H1 (cell line): ENCODE measurements around the gene CHCHD6. TPM values are rescaled to one million over a fixed set of nuclear protein-coding genes. Genes with fewer than 3 reads are reported as not detected.

ENCODE experiments used
- CTCF ChIA-PET: fragments of 300-600 bp; sonication (Branson Sonifier 250); formaldehyde crosslinking; loops from one replicate; lab custom pipeline; 2021; ENCODE audit not compliant: partially characterized antibody; lab: Charles Lee
- POLR2A ChIA-PET: fragments of 300-600 bp; sonication (Branson Sonifier 250); formaldehyde crosslinking; loops from one replicate; lab custom pipeline; 2021; ENCODE audit warnings: inconsistent platforms; ENCODE audit not compliant: partially characterized antibody; lab: Charles Lee
- DNase-seq, 2 experiments: peaks; one replicate each; pipeline versions ENCODE4 v3.0.0 to v3.0.0-alpha.2; 2010 to 2022; ENCODE audit warnings: low spot score in 2 of 2, low read depth in 1 of 2, mixed read lengths in 1 of 2
- FAIRE-seq: peaks from 2 replicates; lab custom pipeline; 2011; peaks lifted over from hg19 to GRCh38; lab: Jason Lieb, UNC
- H2AFZ ChIP-seq: 2 replicates; pipeline ENCODE4 v1.8.1; 2012; ENCODE audit warnings: low read length, inconsistent platforms
- H2AK5ac ChIP-seq: 2 replicates; pipeline ENCODE4 v1.6.1; 2013; ENCODE audit warnings: low read depth, low read length
- H2BK120ac ChIP-seq: replicated peaks from 2 replicates; pipeline ENCODE3; 2013; ENCODE audit warnings: low read depth, low read length, inconsistent platforms
- H2BK12ac ChIP-seq: 2 replicates; pipeline ENCODE4 v1.6.1; 2013; ENCODE audit warnings: low read depth, low read length
- H2BK15ac ChIP-seq: 2 replicates; pipeline ENCODE4 v1.6.1; 2013; ENCODE audit warnings: low read length
- H2BK20ac ChIP-seq: 2 replicates; pipeline ENCODE4 v1.6.1; 2013; ENCODE audit warnings: low read length
- H2BK5ac ChIP-seq: 2 replicates; pipeline ENCODE4 v1.6.1; 2013; ENCODE audit warnings: low read depth, low read length
- H3K14ac ChIP-seq: 2 replicates; pipeline ENCODE4 v1.6.1; 2013; ENCODE audit warnings: inconsistent platforms; ENCODE audit not compliant: insufficient read length
- H3K18ac ChIP-seq: 2 replicates; pipeline ENCODE4 v1.6.1; 2013; ENCODE audit warnings: low read length; ENCODE audit errors: extremely low read depth
- H3K23ac ChIP-seq: 2 replicates; pipeline ENCODE4 v1.6.1; 2013; ENCODE audit warnings: inconsistent platforms; ENCODE audit not compliant: insufficient read length
- H3K23me2 ChIP-seq: 2 replicates; pipeline ENCODE4 v1.6.1; 2013; ENCODE audit warnings: low read depth, low read length
- H3K27ac ChIP-seq: 2 replicates; pipeline ENCODE4 v1.6.1; 2011; ENCODE audit warnings: low read depth, low read length, inconsistent platforms
- H3K27me3 ChIP-seq, 4 experiments: replicated peaks in 1 of 4; 1 replicate in 1 of 4; 2 replicates in 3 of 4; pipeline versions ENCODE4 v1.6.1 to v1.8.1; 2011 to 2013; ENCODE audit warnings: low read length in 3 of 4, mild to moderate bottlenecking in 3 of 4, inconsistent platforms in 2 of 4, mixed read lengths in 2 of 4, moderate library complexity in 1 of 4; ENCODE audit not compliant: control insufficient read depth in 3 of 4, insufficient read depth in 3 of 4; ENCODE audit errors: extremely low read depth in 1 of 4
- H3K36me3 ChIP-seq, 4 experiments: 2 replicates each; pipeline versions ENCODE4 v1.6.1 to v1.8.1; 2011 to 2013; ENCODE audit warnings: mild to moderate bottlenecking in 4 of 4, low read length in 3 of 4, moderate library complexity in 2 of 4, control low read depth in 1 of 4, inconsistent platforms in 1 of 4; ENCODE audit not compliant: insufficient read depth in 4 of 4, control insufficient read depth in 2 of 4
- H3K4ac ChIP-seq: replicated peaks from 2 replicates; pipeline ENCODE3; 2013; ENCODE audit warnings: low read length, low read depth, mixed read lengths, inconsistent platforms; ENCODE audit not compliant: insufficient read length
- H3K4me1 ChIP-seq, 4 experiments: replicated peaks in 1 of 4; 1 replicate in 1 of 4; 2 replicates in 3 of 4; pipeline versions ENCODE4 v1.6.1 to v1.8.1; 2011 to 2013; ENCODE audit warnings: low read length in 3 of 4, inconsistent platforms in 2 of 4, mixed read lengths in 1 of 4; ENCODE audit not compliant: insufficient read depth in 4 of 4, control insufficient read depth in 3 of 4
- H3K4me2 ChIP-seq, 2 experiments: 2 replicates each; pipeline versions ENCODE4 v1.6.1 to v1.8.1; 2011 to 2013; ENCODE audit warnings: low read depth in 2 of 2, low read length in 2 of 2, control low read depth in 1 of 2, inconsistent platforms in 1 of 2, mild to moderate bottlenecking in 1 of 2; ENCODE audit not compliant: insufficient read depth in 1 of 2
- H3K4me3 ChIP-seq, 4 experiments: fragments of 200-600, 300-600 bp in 1 of 4; sonication (generic), shearing (Covaris generic), sonication (Bioruptor Twin) in 1 of 4; 2 replicates each; pipeline versions ENCODE4 v1.5.1 to v1.8.1; 2011 to 2016; ENCODE audit warnings: low read length in 4 of 4, low read depth in 3 of 4, control low read depth in 2 of 4, inconsistent platforms in 2 of 4, mild to moderate bottlenecking in 2 of 4, mixed read lengths in 1 of 4, moderate library complexity in 1 of 4; ENCODE audit not compliant: insufficient read depth in 2 of 4; ENCODE audit errors: extremely low read depth in 1 of 4
- H3K56ac ChIP-seq: replicated peaks from 2 replicates; pipeline ENCODE3; 2013; ENCODE audit warnings: low read depth, mild to moderate bottlenecking, mixed read lengths, low read length, inconsistent platforms; ENCODE audit not compliant: insufficient read length
- H3K79me1 ChIP-seq: 2 replicates; pipeline ENCODE4 v1.6.1; 2013; ENCODE audit warnings: low read depth, low read length, control low read depth
- H3K79me2 ChIP-seq, 2 experiments: 2 replicates each; pipeline versions ENCODE4 v1.6.1 to v1.8.1; 2012 to 2013; ENCODE audit warnings: low read length in 2 of 2, mild to moderate bottlenecking in 2 of 2, inconsistent platforms in 1 of 2; ENCODE audit not compliant: insufficient read depth in 2 of 2, control insufficient read depth in 1 of 2
- H3K9ac ChIP-seq, 4 experiments: replicated peaks in 1 of 4; 1 replicate in 1 of 4; 2 replicates in 3 of 4; pipeline versions ENCODE4 v1.6.1 to v1.8.1; 2011 to 2013; ENCODE audit warnings: low read depth in 3 of 4, low read length in 3 of 4, control low read depth in 2 of 4, mild to moderate bottlenecking in 2 of 4, moderate library complexity in 2 of 4, inconsistent platforms in 1 of 4; ENCODE audit errors: extremely low read depth in 1 of 4
- H3K9me3 ChIP-seq, 2 experiments: 2 replicates each; pipeline versions ENCODE4 v1.6.1 to v1.8.1; 2012 to 2013; ENCODE audit warnings: mild to moderate bottlenecking in 2 of 2, moderate library complexity in 2 of 2, control low read depth in 1 of 2, inconsistent platforms in 1 of 2, low read depth in 1 of 2, low read length in 1 of 2, mixed read lengths in 1 of 2; ENCODE audit not compliant: insufficient read depth in 2 of 2
- H4K20me1 ChIP-seq, 2 experiments: replicated peaks in 1 of 2; 2 replicates each; pipeline versions ENCODE3 to v1.8.1; 2011 to 2013; ENCODE audit warnings: inconsistent platforms in 2 of 2, low read length in 2 of 2, mild to moderate bottlenecking in 1 of 2; ENCODE audit not compliant: insufficient read depth in 2 of 2, control insufficient read depth in 1 of 2
- H4K5ac ChIP-seq: 2 replicates; pipeline ENCODE4 v1.6.1; 2013; ENCODE audit warnings: low read length, low read depth, mixed read lengths, inconsistent platforms; ENCODE audit not compliant: insufficient read length
- H4K8ac ChIP-seq: 2 replicates; pipeline ENCODE4 v1.8.0; 2013; ENCODE audit warnings: mild to moderate bottlenecking, moderate library complexity, low read length, inconsistent platforms; ENCODE audit not compliant: insufficient read depth; ENCODE audit errors: extremely low read depth
- H4K91ac ChIP-seq: replicated peaks from 2 replicates; pipeline ENCODE3; 2013; ENCODE audit warnings: low read length, mixed read lengths, inconsistent platforms; ENCODE audit not compliant: insufficient read length
- ATF2 ChIP-seq: IDR thresholded peaks from 2 replicates; pipeline ENCODE4 v1.6.1; 2012; ENCODE audit warnings: low read length, inconsistent platforms
- CBX5 ChIP-seq: fragments of 300-800, 300-1000 bp; sonication (generic); IDR thresholded peaks from 2 replicates; pipeline ENCODE4 v1.7.1; 2016; ENCODE audit warnings: antibody characterized with exemption, low read length, low read depth
- CHD2 ChIP-seq: IDR thresholded peaks from 2 replicates; pipeline ENCODE4 v1.6.1; 2012; ENCODE audit warnings: low read length, improper control_type of control experiment
- E2F6 ChIP-seq: IDR thresholded peaks from 2 replicates; pipeline ENCODE4 v1.6.1; 2012; ENCODE audit warnings: inconsistent platforms
- FOSL1 ChIP-seq: IDR thresholded peaks from 2 replicates; pipeline ENCODE4 v1.6.1; 2011; ENCODE audit warnings: mild to moderate bottlenecking, low read depth, low read length, moderate library complexity; ENCODE audit not compliant: insufficient read depth
- RNF2 ChIP-seq: fragments of 200-900, 300-1000 bp; sonication (generic); IDR thresholded peaks from 2 replicates; pipeline ENCODE4 v1.7.1; 2016; ENCODE audit warnings: borderline replicate concordance, low read depth, mild to moderate bottlenecking, antibody characterized with exemption, low read length; ENCODE audit not compliant: poor library complexity, severe bottlenecking; ENCODE audit errors: missing control alignments
- SIX5 ChIP-seq: IDR thresholded peaks from 2 replicates; pipeline ENCODE4 v1.6.1; 2011; ENCODE audit warnings: mild to moderate bottlenecking, low read depth, low read length
- SP1 ChIP-seq: IDR thresholded peaks from 2 replicates; pipeline ENCODE4 v1.6.1; 2011; ENCODE audit warnings: low read depth, low read length
- SUZ12 ChIP-seq: fragments of 200-600 bp; sonication (generic); IDR thresholded peaks from 2 replicates; pipeline ENCODE4 v1.6.1; 2012; ENCODE audit warnings: mild to moderate bottlenecking, inconsistent platforms, low read length, moderate library complexity, mixed read lengths
- TBP ChIP-seq: IDR thresholded peaks from 2 replicates; pipeline ENCODE4 v1.6.1; 2011; ENCODE audit warnings: low read depth, low read length, improper control_type of control experiment
- TEAD4 ChIP-seq: IDR thresholded peaks from 2 replicates; pipeline ENCODE4 v1.6.1; 2012; ENCODE audit warnings: low read depth, low read length, inconsistent platforms, mixed read lengths
- WGBS, 2 experiments: shearing (Covaris generic) in 1 of 2; methylation state at CpG; one replicate each; pipeline versions ENCODE4 v1.1.6 to v1.1.7; 2013 to 2015; ENCODE audit warnings: low lambda C conversion rate in 2 of 2, mixed read lengths in 2 of 2, inconsistent platforms in 1 of 2, low coverage in 1 of 2, missing lambda C conversion rate in 1 of 2; ENCODE audit not compliant: insufficient replicate concordance in 2 of 2, insufficient coverage in 1 of 2, insufficient read length in 1 of 2; ENCODE audit errors: extremely low coverage in 1 of 2, missing lambda C conversion rate in 1 of 2; 5-methylcytosine and 5-hydroxymethylcytosine counted together
- polyA plus RNA-seq, 7 experiments: library from polyadenylated mRNA; depleted of rRNA in 3 of 7; stranded (reverse) in 5 of 7; unstranded in 2 of 7; fragments of >200 nt in 5 of 7; fragments of 200-250 nt in 2 of 7; gene quantifications; 1 replicate in 5 of 7; 2 replicates in 1 of 7; 4 replicates in 1 of 7; pipeline versions ENCODE4 v1.2.1 to v1.2.3, GENCODE V29; 2011 to 2013; ENCODE audit warnings: missing spikeins in 2 of 7, mixed read lengths in 2 of 7
- total RNA-seq: library from RNA; stranded (reverse); fragmentation: NEBNext Ultra II Directional; extraction: Animal tissue kit (Norgen Biotek cat#: 25700); gene quantifications from 2 replicates; pipeline ENCODE4 v1.2.1, GENCODE V29; 2021

Gene CHCHD6
- total and polyA plus RNA-seq, 2 of the 8 experiments (the other 6 are each of a cell fraction or from before 2014, with no cell fraction given), result 32.4 to 37.6 TPM

GRCh38 chr3:126817781-126818180, 113.7 kb downstream of the CHCHD6 start:
- POLR2A ChIA-PET, result no interaction called here
- Histone ChIP-seq H4K5ac (no peak overlapping the region), H2AFZ (no peak overlapping the region), H3K79me1 (no peaks in the 10 kb centered on the region), H3K18ac (no peak overlapping the region), H3K23ac (no peak overlapping the region), H3K79me2 (peaks cover 0 to 6% of the 10 kb centered on the region in 2 experiments; a peak in 1 of 4 replicates), H3K9ac (no peak overlapping the region; a peak in 1 of 7 replicates), H3K4me1 (peaks cover 8 to 20% (median 16%) of the 10 kb centered on the region in 4 experiments), H2BK5ac (0 out of 2 replicates have a peak overlapping the region, but pooled peaks have one; percentile 77), H2BK120ac (no peak overlapping the region), H3K4ac (no peak overlapping the region), H2BK20ac (no peak overlapping the region), H3K56ac (no peak overlapping the region), H3K27me3 (no peaks in the 10 kb centered on the region), H3K4me2 (peak overlapping the region; percentile 48; a peak in 1 of 4 replicates), H2AK5ac (no peak overlapping the region), H2BK15ac (peak overlapping the region; percentile 35; the same call in 1 of the 2 replicates), H3K9me3 (0 out of 4 replicates have a peak, but pooled peaks cover 0 to 2% of the 10 kb centered on the region in 2 experiments), H2BK12ac (peak overlapping the region; percentile 22; the same call in 1 of the 2 replicates), H4K8ac (no peak overlapping the region), H3K4me3 (no peak overlapping the region), H3K36me3 (no peaks in the 10 kb centered on the region), H3K27ac (no peak overlapping the region), H4K91ac (no peak overlapping the region), H4K20me1 (peaks cover 0 to 2% of the 10 kb centered on the region in 2 experiments), H3K23me2 (no peaks in the 10 kb centered on the region), H3K14ac (no peak overlapping the region)
- no peak for DNase-seq
- CTCF ChIA-PET, result interaction anchor here (0.8 to 2.8 kb wide), 8 partner anchors 14 to 165 kb away, joined by 3 to 14 read pairs (median 4); partner anchors contain the start of gene PLXNA1
- no peak for FAIRE-seq
- 94% methylated on average over 1 of the region's 1 CpG; no CpG with 5 or more reads in 1 of the 2 experiments for WGBS, 2 experiments
- TF ChIP-seq FOSL1 (no peak), SP1 (no peak), TBP (no peak), TEAD4 (no peak), CBX5 (no peak), RNF2 (no peak), SUZ12 (no peak), CHD2 (no peak), E2F6 (no peak), SIX5 (no peak), ATF2 (no peak)
